HEK293 (cell line): Measurements from ENCODE around the gene U2SURP.
"Not testable (repeated sequence)": the region's sequence is repeated elsewhere in the genome, so short reads cannot be mapped to it uniquely, and the experiment has no call there.

Experiments used
- CTCF ChIA-PET: fragments of 350-600 bp; formaldehyde crosslinking; extraction: SDS; loops from one replicate; lab custom pipeline; 2021; ENCODE audit warnings: antibody characterized with exemption; lab: Yijun Ruan, JAX
- POLR2A ChIA-PET: fragments of 300-600 bp; formaldehyde crosslinking; extraction: SDS; loops from one replicate; lab custom pipeline; 2020; ENCODE audit warnings: antibody characterized with exemption, inconsistent platforms; lab: Yijun Ruan, JAX
- H3K27ac ChIP-seq: fragments of 200-500 bp; sonication (Bioruptor generic); 2 replicates; pipeline ENCODE4 v1.5.1; 2014; ENCODE audit warnings: low read depth, low read length, control low read depth, inconsistent platforms; ENCODE audit errors: extremely low read depth
- H3K36me3 ChIP-seq, 2 experiments: fragments of 200-500 bp in 1 of 2; sonication (Bioruptor generic) in 1 of 2; 1 replicate in 1 of 2; 2 replicates in 1 of 2; pipeline ENCODE4 v1.5.1; 2014 to 2017; ENCODE audit warnings: inconsistent platforms in 2 of 2, low read length in 2 of 2; ENCODE audit not compliant: control insufficient read depth in 2 of 2, insufficient read depth in 1 of 2
- H3K4me1 ChIP-seq: fragments of 200-500 bp; sonication (Bioruptor generic); 2 replicates; pipeline ENCODE4 v1.5.1; 2014; ENCODE audit warnings: mild to moderate bottlenecking, low read length, inconsistent platforms; ENCODE audit not compliant: control insufficient read depth, insufficient read depth
- H3K4me3 ChIP-seq: 2 replicates; pipeline ENCODE4 v1.5.1; 2011; ENCODE audit warnings: low read depth, mild to moderate bottlenecking, control low read depth, low read length, moderate library complexity
- H3K9me3 ChIP-seq: fragments of 200-500 bp; sonication (Bioruptor generic); 2 replicates; pipeline ENCODE4 v1.5.1; 2014; ENCODE audit warnings: low read depth, low read length, inconsistent platforms; ENCODE audit not compliant: control insufficient read depth, insufficient read depth
- KLF1 ChIP-seq: fragments of 450-650 bp; formaldehyde crosslinking; IDR thresholded peaks from 2 replicates; pipeline ENCODE4 v1.5.1; 2016; ENCODE audit warnings: missing biosample characterization, missing genetic modification characterization
- ZBTB26 ChIP-seq: fragments of 450-650 bp; formaldehyde crosslinking; optimal IDR thresholded peaks from 2 replicates; pipeline ENCODE3; 2016; ENCODE audit warnings: missing biosample characterization, mild to moderate bottlenecking, missing genetic modification characterization
- ZNF133 ChIP-seq: fragments of 450-650 bp; formaldehyde crosslinking; IDR thresholded peaks from 2 replicates; pipeline ENCODE4 v1.5.1; 2016; ENCODE audit warnings: missing biosample characterization, missing genetic modification characterization
- ZNF24 ChIP-seq: fragments of 450-650 bp; formaldehyde crosslinking; IDR thresholded peaks from 2 replicates; pipeline ENCODE4 v1.5.1; 2016; ENCODE audit warnings: missing biosample characterization, missing genetic modification characterization
- ZNF830 ChIP-seq: fragments of 450-650 bp; IDR thresholded peaks from 2 replicates; pipeline ENCODE4 v1.5.0; 2018; ENCODE audit warnings: missing biosample characterization, missing genetic modification characterization, low read depth, mild to moderate bottlenecking, moderate library complexity
- ZSCAN5A ChIP-seq: fragments of 450-650 bp; formaldehyde crosslinking; IDR thresholded peaks from 2 replicates; pipeline ENCODE4 v1.5.1; 2016; ENCODE audit warnings: missing biosample characterization, missing genetic modification characterization
- TF ChIP-seq, protein P1 (sequence below): fragments of 450-650 bp; formaldehyde crosslinking; IDR thresholded peaks from 2 replicates; pipeline ENCODE4 v1.5.1; 2016; ENCODE audit warnings: missing biosample characterization, missing genetic modification characterization, borderline replicate concordance
- TF ChIP-seq, protein P2 (sequence below): fragments of 450-650 bp; formaldehyde crosslinking; IDR thresholded peaks from 2 replicates; pipeline ENCODE4 v1.5.1; 2016; ENCODE audit warnings: missing biosample characterization, missing genetic modification characterization

The U2SURP gene

GRCh38 chr3:143072298-143073020 is 71.1 kb downstream of the U2SURP start:
- H3K4me1 ChIP-seq, POLR2A ChIA-PET, H3K4me3 ChIP-seq, H3K36me3 ChIP-seq, H3K9me3 ChIP-seq, H3K27ac ChIP-seq, CTCF ChIA-PET: not testable (repeated sequence)
- TF ChIP-seq KLF1 (tag by site-specific recombination), result peak; percentile 20; the same call in 1 of the 2 replicates

DNA sequence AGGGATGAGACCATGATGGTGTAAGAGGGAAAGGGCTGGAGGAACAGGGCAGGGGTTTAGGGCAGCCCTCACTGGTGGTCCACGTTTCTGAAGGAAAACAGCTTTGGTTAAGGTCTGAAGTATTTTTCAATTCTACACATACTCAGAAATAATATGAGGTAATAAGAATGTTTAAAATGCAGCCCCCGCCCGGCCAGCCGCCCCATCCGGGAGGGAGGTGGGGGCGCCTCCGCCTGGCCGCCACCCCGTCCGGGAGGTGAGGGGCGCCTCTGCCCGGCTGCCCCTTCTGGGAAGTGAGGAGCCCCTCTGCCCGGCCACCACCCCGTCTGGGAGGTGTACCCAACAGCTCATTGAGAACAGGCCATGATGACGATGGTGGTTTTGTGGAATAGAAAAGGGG is 72.2 kb downstream of the U2SURP start:
- POLR2A ChIA-PET, H3K4me3 ChIP-seq, H3K27ac ChIP-seq, H3K9me3 ChIP-seq, CTCF ChIA-PET, H3K4me1 ChIP-seq, H3K36me3 ChIP-seq: not testable (repeated sequence)

DNA sequence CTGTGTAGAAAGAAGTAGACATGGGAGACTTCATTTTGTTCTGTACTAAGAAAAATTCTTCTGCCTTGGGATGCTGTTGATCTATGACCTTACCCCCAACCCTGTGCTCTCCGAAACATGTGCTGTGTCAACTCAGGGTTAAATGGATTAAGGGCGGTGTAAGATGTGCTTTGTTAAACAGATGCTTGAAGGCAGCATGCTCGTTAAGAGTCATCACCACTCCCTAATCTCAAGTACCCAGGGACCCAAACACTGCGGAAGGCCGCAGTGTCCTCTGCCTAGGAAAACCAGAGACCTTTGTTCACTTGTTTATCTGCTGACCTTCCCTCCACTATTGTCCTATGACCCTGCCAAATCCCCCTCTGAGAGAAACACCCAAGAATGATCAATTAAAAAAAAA is 72.6 kb downstream of the U2SURP start:
- H3K4me1 ChIP-seq, H3K36me3 ChIP-seq, H3K9me3 ChIP-seq, POLR2A ChIA-PET, H3K4me3 ChIP-seq, CTCF ChIA-PET, H3K27ac ChIP-seq: not testable (repeated sequence)

DNA sequence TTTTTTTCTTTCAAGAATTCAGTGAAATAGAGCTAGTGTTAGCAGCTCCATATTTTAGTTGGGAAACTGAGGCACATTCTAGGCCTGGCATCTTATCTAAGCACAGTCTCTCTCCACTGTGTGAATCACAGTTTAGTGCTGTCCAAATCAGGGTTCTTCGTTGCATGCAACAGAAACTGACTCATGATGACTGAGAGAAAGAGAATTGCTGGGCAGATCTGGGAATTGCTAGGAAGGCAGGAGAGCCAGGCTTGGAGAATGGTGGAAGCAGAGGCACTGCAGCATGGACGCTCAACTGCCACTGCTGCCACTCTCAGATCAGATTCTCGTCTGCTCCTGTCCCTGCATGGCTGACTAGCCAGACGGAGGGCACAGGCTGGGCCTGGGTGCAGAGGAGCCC is 77.5 kb downstream of the U2SURP start:
- TF ChIP-seq, protein P1, sequence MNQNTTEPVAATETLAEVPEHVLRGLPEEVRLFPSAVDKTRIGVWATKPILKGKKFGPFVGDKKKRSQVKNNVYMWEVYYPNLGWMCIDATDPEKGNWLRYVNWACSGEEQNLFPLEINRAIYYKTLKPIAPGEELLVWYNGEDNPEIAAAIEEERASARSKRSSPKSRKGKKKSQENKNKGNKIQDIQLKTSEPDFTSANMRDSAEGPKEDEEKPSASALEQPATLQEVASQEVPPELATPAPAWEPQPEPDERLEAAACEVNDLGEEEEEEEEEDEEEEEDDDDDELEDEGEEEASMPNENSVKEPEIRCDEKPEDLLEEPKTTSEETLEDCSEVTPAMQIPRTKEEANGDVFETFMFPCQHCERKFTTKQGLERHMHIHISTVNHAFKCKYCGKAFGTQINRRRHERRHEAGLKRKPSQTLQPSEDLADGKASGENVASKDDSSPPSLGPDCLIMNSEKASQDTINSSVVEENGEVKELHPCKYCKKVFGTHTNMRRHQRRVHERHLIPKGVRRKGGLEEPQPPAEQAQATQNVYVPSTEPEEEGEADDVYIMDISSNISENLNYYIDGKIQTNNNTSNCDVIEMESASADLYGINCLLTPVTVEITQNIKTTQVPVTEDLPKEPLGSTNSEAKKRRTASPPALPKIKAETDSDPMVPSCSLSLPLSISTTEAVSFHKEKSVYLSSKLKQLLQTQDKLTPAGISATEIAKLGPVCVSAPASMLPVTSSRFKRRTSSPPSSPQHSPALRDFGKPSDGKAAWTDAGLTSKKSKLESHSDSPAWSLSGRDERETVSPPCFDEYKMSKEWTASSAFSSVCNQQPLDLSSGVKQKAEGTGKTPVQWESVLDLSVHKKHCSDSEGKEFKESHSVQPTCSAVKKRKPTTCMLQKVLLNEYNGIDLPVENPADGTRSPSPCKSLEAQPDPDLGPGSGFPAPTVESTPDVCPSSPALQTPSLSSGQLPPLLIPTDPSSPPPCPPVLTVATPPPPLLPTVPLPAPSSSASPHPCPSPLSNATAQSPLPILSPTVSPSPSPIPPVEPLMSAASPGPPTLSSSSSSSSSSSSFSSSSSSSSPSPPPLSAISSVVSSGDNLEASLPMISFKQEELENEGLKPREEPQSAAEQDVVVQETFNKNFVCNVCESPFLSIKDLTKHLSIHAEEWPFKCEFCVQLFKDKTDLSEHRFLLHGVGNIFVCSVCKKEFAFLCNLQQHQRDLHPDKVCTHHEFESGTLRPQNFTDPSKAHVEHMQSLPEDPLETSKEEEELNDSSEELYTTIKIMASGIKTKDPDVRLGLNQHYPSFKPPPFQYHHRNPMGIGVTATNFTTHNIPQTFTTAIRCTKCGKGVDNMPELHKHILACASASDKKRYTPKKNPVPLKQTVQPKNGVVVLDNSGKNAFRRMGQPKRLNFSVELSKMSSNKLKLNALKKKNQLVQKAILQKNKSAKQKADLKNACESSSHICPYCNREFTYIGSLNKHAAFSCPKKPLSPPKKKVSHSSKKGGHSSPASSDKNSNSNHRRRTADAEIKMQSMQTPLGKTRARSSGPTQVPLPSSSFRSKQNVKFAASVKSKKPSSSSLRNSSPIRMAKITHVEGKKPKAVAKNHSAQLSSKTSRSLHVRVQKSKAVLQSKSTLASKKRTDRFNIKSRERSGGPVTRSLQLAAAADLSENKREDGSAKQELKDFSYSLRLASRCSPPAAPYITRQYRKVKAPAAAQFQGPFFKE (tag by site-specific recombination), result no peak
- TF ChIP-seq ZBTB26 (tag by site-specific recombination), result no peak
- TF ChIP-seq ZNF830 (tag by site-specific recombination), result no peak
- no peak for TF ChIP-seq ZSCAN5A (tag by site-specific recombination)
- no peak for TF ChIP-seq ZNF24
- no peak for TF ChIP-seq ZNF133 (tag by site-specific recombination)
- TF ChIP-seq, protein P2, sequence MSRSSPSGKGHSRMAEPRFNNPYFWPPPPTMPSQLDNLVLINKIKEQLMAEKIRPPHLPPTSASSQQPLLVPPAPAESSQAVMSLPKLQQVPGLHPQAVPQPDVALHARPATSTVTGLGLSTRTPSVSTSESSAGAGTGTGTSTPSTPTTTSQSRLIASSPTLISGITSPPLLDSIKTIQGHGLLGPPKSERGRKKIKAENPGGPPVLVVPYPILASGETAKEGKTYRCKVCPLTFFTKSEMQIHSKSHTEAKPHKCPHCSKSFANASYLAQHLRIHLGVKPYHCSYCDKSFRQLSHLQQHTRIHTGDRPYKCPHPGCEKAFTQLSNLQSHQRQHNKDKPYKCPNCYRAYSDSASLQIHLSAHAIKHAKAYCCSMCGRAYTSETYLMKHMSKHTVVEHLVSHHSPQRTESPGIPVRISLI (tag by site-specific recombination), result no peak
- ChIA-PET CTCF (no interaction called here), POLR2A (no interaction called here)
- Histone ChIP-seq H3K4me3 (no peak overlapping the region), H3K9me3 (no peaks in the 10 kb centered on the region), H3K27ac (no peak overlapping the region), H3K36me3 (no peaks in the 10 kb centered on the region), H3K4me1 (no peaks in the 10 kb centered on the region)
